ENCODE measurements around the gene CD19.

Gene CD19

GRCh38 chr16:28910086-28911031, 21.4 kb upstream of the CD19 start:
- no peak for TF ChIP-seq CTCF (IDR thresholded peaks at IDR 0.05; ENCODE audit: low read depth, low read length)
- no peak overlapping the region for H3K4me3 ChIP-seq (ENCODE audit: low read depth, low read length)

GRCh38 chr16:28912558-28912957, 19.2 kb upstream of the CD19 start:
- no peak for TF ChIP-seq CTCF (IDR thresholded peaks at IDR 0.05; ENCODE audit: low read depth, low read length)
- H3K4me3 ChIP-seq (ENCODE audit: low read depth, low read length), result no peak overlapping the region

- TF ChIP-seq CTCF (IDR thresholded peaks at IDR 0.05; ENCODE audit: low read depth, low read length), result no peak
These were observed 17.6 kb upstream of the CD19 start for GRCh38 chr16:28913946-28914724.

GRCh38 chr16:28915181-28915580, 16.6 kb upstream of the CD19 start:
- H3K4me3 ChIP-seq (ENCODE audit: low read depth, low read length), result no peak overlapping the region
- TF ChIP-seq CTCF (IDR thresholded peaks at IDR 0.05; ENCODE audit: low read depth, low read length), result no peak

More at GRCh38 chr16:28913946-28914724, 17.6 kb upstream of the CD19 start:
- no peak overlapping the region for H3K4me3 ChIP-seq (ENCODE audit: low read depth, low read length)

GRCh38 chr16:28917095-28917494, 14.7 kb upstream of the CD19 start:
- no peak for TF ChIP-seq CTCF (IDR thresholded peaks at IDR 0.05; ENCODE audit: low read depth, low read length)
- H3K4me3 ChIP-seq (ENCODE audit: low read depth, low read length), result no peak overlapping the region

- TF ChIP-seq CTCF (IDR thresholded peaks at IDR 0.05; ENCODE audit: low read depth, low read length), result no peak
- H3K4me3 ChIP-seq (ENCODE audit: low read depth, low read length), result no peak overlapping the region
These were observed 13.1 kb upstream of the CD19 start for GRCh38 chr16:28918698-28919097.

- no peak overlapping the region for H3K4me3 ChIP-seq (ENCODE audit: low read depth, low read length)
- no peak for TF ChIP-seq CTCF (IDR thresholded peaks at IDR 0.05; ENCODE audit: low read depth, low read length)
These were observed 8.6 kb upstream of the CD19 start for GRCh38 chr16:28923231-28923587.

Measured in WI38 (cell line).